Cardiac fibroblast (primary cell): ENCODE data around the gene NIPAL3.

Source experiments
- DNase-seq, 2 donors: peaks; one replicate each; pipeline versions ENCODE4 v3.0.0 to v3.0.0-alpha.2; 2010; ENCODE audit warnings: low read depth in 2 of 2
- H3K4me3 ChIP-seq, 2 donors: replicated peaks in 1 of 2; 1 replicate in 1 of 2; 2 replicates in 1 of 2; pipeline ENCODE4 v1.5.1; 2011; ENCODE audit warnings: low read depth in 2 of 2, low read length in 2 of 2, mild to moderate bottlenecking in 2 of 2, moderate library complexity in 1 of 2
- TF ChIP-seq, protein P1 (sequence below): IDR thresholded peaks from one replicate; pipeline ENCODE4 v1.5.1; 2011; ENCODE audit warnings: low read depth, mild to moderate bottlenecking, low read length, inconsistent platforms

Gene NIPAL3

DNA sequence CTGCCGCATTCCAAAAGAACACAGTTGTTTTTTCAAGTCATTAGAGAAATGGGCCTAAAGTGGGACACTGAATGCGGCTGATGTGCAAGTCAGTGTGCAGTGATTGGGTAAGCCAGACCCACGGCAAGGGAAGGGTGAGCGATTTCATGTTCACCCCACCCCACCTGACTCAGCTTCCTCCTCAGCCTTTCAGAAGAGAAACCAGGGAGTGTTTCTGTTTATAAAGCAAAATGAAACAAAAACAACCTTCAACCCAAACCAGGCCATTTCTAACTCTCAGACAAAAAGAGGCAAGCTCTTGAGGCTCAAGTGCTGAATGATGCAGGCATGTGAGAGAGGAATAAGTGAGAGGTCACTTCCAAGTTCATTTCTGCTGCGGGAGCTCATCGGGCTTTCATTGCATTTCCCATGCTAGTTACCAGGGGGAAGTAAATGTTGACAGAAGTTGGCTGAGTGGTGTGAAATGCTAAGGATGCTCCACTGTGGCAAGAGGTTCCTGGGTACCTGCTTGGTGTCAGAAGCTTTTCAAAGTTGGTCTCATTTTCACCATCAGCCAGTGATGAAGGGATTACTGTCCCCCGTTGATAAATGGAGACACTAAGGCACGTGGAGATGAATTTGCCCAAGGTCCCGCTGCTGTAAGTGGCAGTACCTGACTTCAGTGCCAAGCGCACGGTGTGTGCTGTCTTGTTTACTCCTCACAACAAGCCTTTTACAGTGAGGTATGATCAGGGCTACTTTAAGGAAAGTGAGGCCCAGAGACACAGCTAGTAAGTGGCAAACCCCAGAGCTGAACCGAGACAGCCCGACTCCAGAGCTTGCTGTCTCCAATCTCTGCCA is 31.1 kb upstream of the NIPAL3 start:
- DNase-seq = peak; percentile 54 to 83
- H3K4me3 ChIP-seq = no peak overlapping the region
- TF ChIP-seq, protein P1, sequence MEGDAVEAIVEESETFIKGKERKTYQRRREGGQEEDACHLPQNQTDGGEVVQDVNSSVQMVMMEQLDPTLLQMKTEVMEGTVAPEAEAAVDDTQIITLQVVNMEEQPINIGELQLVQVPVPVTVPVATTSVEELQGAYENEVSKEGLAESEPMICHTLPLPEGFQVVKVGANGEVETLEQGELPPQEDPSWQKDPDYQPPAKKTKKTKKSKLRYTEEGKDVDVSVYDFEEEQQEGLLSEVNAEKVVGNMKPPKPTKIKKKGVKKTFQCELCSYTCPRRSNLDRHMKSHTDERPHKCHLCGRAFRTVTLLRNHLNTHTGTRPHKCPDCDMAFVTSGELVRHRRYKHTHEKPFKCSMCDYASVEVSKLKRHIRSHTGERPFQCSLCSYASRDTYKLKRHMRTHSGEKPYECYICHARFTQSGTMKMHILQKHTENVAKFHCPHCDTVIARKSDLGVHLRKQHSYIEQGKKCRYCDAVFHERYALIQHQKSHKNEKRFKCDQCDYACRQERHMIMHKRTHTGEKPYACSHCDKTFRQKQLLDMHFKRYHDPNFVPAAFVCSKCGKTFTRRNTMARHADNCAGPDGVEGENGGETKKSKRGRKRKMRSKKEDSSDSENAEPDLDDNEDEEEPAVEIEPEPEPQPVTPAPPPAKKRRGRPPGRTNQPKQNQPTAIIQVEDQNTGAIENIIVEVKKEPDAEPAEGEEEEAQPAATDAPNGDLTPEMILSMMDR = no peak

DNA sequence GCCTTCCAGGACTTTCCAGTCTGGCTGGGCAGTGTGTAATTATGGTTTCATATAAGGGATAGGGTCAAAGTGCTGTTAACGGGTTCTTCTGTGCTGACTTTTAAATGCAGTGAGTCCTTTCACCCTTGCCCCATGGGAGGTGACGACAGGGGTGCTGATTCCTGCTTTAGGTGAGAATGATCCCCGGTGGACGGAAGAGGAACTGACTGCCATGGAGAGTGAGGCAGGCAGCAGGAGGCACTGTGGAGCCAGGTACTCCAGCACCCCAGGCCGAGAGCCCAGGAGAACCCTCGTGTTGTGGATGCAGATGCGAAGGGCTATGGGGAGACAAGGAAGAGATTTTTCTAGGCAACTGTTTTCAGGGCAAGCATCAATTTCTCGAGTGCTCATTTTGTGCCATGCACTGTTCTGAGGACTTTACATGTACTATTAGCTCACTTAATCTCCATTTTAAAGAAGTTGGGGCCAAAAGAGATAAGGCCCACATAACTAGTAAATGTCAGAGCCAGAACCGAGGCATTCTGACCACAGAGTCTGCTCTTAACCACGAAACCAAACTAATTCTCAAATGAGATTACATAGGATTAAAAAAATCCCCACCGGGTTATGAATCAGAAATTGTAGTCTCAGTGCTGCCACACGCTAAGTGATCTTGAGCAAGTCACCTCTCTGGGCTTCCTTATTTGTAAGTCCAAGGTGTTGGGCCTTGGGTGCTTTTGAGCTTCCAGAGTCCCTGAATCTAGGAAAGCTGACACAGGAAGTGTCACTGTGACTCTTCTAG is 30.3 kb upstream of the NIPAL3 start:
- peak; percentile 46 to 58 for DNase-seq
- TF ChIP-seq, protein P1 = peak; percentile 56
- no peak overlapping the region for H3K4me3 ChIP-seq

DNA sequence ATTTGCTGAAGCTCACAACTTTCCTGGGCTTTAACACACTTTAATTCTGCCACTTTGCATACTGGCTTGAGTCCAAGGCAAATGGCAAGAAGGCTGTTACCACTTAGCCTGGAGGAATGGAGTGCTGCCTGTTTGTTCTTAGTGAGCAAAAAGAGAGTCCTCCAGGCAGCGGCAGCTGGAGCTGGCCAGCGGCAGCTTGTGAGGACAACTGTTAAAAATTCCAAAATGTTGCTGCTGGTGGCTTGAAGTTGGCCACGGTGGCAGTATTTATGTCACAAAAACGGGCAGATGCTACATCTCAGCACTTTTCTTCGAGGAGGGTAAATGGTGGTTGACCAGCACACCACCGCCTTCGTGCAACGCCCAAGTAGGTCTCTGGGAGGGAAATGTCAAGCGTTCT is 29.4 kb upstream of the NIPAL3 start:
- no peak overlapping the region for H3K4me3 ChIP-seq
- TF ChIP-seq, protein P1 = no peak
- DNase-seq = no peak

DNA sequence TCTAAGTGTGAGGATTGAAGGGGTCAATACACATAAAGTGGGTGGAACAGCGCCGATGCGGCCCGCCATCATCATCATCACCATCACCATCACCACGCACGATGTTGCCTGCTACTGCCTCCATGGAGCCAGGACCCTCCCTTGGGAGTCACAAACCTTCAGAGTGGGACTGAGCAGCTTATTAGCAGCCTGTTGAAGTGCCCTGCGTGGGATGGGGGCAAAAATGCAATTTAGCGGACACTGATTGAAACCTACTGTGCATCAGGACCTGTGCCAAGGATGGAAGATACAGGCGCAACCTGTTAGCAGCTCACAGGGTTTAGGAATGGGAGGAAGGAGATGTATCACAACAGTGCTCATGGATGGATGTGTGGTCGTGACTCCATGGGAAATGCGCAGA is 28.7 kb upstream of the NIPAL3 start:
- H3K4me3 ChIP-seq = no peak overlapping the region
- TF ChIP-seq, protein P1 = no peak
- no peak for DNase-seq

DNA sequence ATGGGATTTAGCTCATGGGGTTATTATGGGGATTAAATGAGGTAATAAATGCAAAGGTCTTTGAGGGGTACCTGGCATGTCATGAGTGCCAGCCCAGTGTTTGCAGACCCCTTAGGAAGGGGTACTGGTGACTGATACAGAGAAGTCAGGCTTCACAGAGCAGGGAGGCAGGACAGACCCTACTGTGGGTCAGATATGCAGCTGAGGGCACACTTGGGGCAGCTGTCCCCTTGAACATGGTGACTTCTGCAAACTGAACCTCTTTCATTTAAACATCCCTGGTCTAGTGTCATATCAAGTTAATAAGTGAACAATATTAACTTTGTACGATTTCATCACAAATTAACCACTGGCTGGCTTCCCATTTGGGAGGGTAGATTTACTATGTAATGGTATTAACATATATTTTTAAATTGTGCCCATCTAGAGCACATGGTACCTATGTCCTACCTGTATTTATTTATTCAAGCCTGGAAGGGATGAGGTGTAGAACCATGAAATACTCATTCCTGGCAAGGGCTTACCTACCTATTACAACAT is 27.9 kb upstream of the NIPAL3 start:
- no peak overlapping the region for H3K4me3 ChIP-seq
- DNase-seq = no peak
- TF ChIP-seq, protein P1 = no peak

DNA sequence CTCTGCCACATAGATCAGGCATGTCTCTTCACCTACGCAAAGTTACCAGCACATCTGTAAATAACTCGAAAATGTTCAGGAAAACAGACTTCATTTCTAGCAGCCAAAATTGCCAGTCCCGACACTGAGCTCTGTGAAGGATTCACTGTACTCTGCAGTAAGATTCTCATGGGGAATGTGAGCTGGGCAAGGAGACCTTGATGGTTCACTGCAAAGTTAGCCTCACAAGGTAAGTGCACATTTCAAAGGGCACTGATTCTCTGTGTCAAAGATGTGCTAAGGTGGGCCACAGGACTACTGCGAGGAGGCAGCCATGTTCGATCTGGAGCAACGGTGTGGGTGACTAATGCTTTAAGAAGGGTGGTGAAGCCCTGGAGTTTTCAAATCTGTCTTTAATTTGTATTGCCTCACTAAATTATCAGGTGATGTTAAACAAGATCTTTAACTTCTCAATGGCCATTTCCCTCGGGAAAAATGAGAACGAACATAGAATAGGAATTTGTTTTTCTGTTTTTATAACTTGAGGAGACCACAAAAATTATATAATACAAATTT is 27.2 kb upstream of the NIPAL3 start:
- TF ChIP-seq, protein P1 = no peak
- no peak overlapping the region for H3K4me3 ChIP-seq
- no peak for DNase-seq
